Smooth muscle cell of the brain vasculature (primary cell): ENCODE measurements around the gene MGLL.

ENCODE experiments used
- DNase-seq: peaks from one replicate; pipeline ENCODE4 v3.0.0-alpha.2; 2012; ENCODE audit warnings: low read depth, low spot score

Gene MGLL

DNA sequence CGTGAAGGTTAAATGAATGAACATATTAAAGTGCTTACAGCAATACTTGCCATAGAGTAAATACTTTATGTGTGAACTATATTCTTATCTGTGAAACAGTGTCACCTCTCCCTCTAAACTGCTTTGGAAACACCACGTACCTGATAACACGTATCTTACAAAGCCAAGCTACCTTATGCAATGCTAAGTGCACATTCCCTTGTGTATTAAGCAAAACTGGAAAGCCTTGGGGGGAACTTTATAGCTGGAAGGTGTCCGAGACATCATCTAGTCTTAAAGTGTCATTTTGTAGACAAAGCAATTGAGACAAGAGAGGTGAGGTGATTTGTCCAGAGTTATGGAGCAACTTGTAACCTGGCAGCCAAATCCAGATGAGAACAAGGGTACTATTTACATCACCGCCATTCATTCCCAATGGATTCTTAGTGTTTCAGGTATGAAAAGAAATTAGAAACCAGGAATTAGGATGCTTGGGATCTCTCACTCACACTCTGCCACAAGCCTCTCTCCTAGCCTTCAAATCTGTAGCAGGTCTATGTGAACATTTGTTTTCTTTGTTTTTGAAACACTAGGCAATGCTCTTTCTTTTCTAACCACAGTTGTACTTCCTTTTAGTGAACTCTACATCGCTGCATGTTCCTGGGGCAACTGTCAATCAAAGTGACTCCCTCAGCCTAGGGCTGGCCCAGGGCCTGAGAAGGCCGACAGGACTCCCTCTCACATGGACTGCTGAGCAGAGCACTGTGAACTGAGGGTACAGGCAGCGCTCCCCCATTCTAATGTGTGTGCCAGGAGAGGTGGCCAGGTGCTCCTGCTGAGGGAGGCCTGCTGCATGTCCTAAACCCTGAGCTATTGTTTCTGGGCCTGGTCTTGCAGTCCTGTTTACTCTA, 13.9 kb upstream of the MGLL start:
- DNase-seq, result no peak

GRCh38 chr3:127834771-127835170, 12.5 kb upstream of the MGLL start:
- DNase-seq, result no peak

DNA sequence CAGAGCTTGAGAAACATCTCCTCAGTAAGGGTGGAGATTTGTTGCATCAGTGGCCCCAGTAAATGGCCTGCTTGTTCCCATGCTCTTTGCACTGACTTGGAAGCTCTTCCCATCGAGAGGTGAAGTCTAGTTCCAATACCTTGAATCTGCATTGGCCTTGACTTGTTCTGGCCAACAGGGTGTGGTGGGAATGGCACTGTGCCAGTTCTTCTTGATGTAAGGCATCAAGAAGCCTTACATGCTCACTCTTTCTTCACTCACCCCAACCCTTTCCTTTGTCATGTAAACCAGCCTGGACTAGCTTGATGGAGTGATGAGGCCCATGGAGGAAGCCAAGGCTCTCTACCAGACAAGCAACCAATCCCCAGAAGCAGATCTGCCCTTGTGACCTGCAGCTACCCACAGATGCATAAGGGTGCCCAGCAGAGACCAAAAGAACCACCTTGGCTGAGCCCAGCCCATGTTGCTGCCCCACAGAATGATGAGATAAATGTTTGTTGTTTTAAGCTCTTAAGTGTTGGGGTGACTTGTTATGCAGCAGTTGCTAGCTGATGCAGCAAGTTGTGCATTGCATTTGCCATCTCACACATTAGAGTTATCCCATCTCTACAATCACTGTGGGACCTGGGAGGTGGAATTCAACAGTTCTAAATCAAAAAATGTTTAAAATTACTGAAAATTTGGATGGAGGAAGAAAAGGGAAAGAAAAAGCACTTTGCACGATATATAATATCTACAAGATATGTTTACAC, 11.1 kb upstream of the MGLL start:
- no peak for DNase-seq

GRCh38 chr3:127831723-127832172, 9.4 kb upstream of the MGLL start:
- DNase-seq, result no peak

GRCh38 chr3:127829537-127829936, 7.2 kb upstream of the MGLL start:
- no peak for DNase-seq

GRCh38 chr3:127827808-127828207, 5.5 kb upstream of the MGLL start:
- DNase-seq, result no peak

- DNase-seq, result no peak
Measured at GRCh38 chr3:127825756-127826155, 3.4 kb upstream of the MGLL start.

DNA sequence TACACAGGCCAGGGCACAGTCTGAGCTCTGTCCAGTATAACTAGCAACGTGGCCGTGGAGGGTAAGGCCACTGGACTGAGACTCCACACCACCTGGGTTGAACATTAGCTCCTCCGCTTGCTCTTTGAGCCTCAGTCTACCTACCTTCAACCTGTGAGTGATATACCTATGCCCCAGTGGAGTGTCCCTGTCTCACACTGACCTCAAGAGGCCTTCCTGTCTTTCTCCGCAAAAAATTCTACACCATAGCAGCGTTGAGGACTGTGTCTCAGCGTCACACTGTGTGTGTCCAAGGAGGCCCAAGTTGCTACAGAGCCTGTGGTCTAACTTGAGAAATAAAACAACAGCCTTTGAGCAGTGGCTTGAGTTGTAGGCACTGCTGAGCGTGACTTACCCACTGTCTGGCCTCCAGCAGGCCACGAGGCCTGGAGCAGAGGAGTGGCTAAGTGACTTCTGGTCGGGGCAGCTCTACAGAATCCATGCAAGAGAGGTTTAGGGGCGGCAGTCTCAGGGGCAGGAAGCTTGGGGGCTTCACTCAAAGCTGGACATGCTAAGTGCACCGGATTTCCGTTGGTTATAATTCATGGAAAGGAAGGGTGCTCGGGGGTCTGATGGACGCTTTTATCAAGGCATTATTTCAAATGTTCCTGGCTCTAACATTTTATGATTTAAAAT, 2.0 kb upstream of the MGLL start:
- DNase-seq, result no peak

- no peak for DNase-seq
Measured at GRCh38 chr3:127823426-127823857, 1.1 kb upstream of the MGLL start.

DNA sequence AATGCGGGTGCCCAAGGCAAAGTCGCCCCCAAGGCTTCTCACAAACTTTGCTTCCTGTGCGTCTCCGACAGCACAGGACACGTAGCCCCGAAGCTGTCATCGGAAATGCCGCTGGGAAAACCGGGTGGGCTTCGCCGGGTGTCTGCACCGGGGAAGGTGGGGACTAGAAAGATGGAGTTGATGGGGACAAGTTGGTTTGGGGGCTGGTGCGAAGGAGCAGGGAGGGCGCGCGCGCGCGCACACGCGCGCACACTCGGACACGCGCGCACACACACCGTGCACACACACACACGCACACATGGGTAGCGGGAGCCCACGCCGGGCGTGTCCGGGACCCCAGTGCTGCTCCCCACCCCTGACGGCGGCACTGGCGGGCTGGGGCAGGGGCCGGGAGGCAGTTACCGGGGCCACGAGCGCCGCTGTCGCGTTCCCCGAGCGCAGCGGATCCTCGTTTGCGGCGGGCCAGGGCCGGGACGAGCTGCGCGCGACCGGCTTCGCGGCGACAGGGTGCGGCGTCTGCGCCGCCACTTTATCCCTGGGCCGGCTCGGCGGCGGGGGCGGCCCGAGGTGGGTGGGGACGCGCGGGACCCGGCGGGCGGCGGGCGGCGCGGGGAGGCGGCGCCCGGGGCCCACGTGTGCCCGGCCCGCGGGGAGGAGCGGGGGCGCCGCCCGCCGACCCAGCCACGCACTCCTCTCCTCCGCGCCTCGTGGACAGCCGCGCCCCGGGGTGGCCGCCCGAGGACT, 539 bp upstream of the MGLL start:
- no peak for DNase-seq

GRCh38 chr3:127821394-127821793, 921 bp downstream of the MGLL start:
- DNase-seq, result no peak

GRCh38 chr3:127820826-127821313, 1.4 kb downstream of the MGLL start:
- no peak for DNase-seq

DNA sequence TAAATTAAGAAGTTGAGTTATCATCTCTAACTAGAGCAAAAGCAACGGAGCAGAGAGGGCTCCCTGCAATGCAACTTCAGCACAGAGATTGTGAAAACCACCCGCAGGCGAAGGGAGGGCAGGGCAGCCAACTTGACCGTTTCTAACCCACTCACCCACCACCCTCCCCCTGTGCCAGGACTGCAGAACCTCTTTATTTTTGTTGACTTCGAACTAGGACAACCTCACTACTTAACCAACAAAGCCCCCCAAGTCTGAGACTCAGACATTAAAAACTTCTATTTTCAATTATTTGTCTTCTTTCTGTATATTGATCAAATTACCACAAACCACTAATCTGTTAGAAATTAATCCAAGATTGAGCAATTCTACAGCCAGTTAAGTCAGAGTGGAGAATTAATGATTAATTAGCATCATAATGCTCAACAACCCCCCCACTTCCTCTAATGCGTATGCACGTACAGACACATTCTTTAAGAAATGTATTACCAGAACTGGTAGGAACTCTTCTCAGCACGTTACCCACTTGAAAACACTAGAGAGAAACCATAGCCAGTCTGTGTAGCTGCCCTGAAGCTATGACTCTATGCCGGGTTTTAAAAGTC, 2.0 kb downstream of the MGLL start:
- DNase-seq, result no peak

DNA sequence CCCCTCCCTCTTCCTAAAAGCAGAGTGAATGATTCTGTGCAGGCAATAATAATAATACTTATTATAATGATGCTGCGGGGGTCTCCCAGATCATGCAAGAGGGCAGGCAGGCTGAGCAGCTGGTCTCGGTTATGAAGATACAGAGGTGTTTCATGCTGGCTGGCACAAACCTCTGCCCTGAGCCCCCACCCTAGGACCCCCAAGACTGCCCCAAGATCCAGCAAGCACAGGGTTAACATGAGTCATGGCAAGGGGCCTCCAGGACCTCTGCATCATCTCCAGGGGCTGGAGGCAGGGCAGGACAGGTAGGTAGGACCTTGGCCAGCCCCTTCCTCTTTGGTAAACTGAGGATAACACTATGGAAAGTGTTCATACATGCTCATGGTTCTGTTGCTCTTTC, 2.7 kb downstream of the MGLL start:
- DNase-seq, result no peak

DNA sequence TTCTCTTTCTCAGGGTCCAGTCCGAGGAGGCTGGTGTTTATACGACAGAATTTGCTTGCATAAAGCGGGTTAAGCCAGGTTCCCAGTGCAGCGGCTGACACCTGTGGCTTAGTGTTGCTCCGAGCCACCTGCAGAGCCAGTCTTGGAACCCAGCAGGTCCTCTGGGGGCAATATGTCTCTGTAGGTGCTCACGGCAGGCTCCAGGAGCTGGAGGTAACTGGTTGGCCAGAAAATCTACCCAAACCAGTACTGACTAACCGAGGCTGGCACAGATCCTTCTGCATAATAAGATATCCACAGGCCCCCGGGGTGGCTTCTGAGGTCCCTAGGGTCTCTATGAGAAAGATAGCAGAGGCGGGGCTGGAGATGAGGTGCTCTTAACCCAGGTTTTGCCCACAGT, 3.2 kb downstream of the MGLL start:
- no peak for DNase-seq

DNA sequence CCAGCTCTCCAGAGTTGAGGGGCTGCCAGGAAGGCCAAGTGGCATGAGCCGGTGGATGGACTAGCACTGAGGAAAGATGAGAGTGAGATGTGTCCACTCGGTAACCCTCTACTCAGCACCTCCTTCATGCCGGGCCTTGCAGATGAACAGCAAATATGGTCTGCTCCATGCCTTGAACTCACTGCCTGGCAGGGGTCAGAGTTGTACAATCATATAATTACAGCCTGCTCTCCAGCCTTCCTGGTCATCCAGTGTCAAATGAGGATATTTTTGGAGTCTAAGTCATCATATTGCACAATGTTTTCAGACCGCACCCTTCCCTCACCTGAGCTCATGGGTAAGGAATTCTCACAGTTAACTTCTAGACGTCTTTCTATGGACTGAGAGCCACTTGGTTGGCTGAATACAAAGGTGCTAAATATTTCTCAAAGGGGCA, 4.9 kb downstream of the MGLL start:
- no peak for DNase-seq

DNA sequence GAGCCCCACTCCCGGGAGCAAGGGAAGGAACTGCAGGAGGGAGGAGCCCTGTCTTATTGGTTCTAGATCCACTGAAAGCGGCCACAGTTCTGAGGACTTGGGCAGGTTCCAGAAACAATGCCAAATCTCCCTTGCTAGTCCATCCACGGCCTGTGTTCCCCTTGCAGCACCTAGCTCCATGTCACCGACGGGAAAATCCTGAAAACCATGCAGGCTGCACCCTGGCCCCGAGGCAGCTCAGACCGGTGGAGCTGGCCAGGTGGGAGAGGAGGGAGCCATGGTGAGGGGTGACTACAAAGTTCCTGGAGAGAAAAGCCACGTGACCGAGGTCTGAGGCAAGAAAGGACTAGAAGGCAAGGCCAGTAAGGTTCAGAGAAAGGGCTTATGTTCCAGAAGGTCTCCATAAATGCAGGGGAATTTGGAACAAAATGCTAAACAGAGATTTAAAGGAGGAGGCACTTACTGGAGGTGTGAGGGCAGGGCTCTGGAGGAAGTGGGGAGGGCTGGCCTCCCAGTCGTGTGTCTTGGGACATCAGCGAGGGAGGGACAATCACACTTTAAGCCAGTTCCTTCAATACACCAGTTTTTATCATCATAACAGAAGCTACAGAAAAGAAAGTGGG, 5.4 kb downstream of the MGLL start:
- DNase-seq, result no peak

GRCh38 chr3:127815641-127816605, 6.4 kb downstream of the MGLL start:
- DNase-seq, result no peak

DNA sequence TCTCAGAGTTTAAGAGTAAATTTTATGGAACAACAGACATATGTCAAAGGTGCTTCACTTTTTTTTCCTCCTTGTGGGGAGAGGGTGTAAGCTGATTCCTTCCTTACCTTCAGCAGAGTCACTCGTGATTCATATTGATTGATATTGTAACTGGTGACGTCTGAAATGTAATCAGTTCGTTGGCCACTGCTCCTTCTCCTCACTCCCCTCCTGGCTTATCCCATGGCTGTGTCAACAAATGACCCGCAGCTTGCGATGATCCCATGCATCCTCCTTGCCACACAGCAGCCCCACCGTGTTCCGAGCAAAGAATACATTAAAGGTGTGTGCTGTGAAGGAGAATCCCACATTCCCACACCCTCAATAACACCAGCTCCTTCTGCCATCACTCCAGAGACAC, 7.3 kb downstream of the MGLL start:
- DNase-seq, result no peak
